Left ventricle myocardium inferior (tissue), 1 donor: ENCODE results near the gene BTNL2. TPM values are rescaled to one million over a fixed set of nuclear protein-coding genes. Genes with fewer than 3 reads are reported as not detected.
A peak's percentile ranks its signal among the peaks of the same experiment; 100 is the strongest.

Source experiments
- DNase-seq: peaks from one replicate; pipeline ENCODE4 v3.0.0-alpha.2; 2020
- H3K27ac ChIP-seq: fragments of 200-600 bp; replicated peaks from 2 replicates; pipeline ENCODE4 v1.8.0; 2021
- H3K27me3 ChIP-seq: fragments of 200-600 bp; 2 replicates; pipeline ENCODE4 v1.8.0; 2021; ENCODE audit warnings: low read depth
- H3K36me3 ChIP-seq: fragments of 200-600 bp; 2 replicates; pipeline ENCODE4 v1.8.0; 2021
- H3K4me1 ChIP-seq: fragments of 200-600 bp; 2 replicates; pipeline ENCODE4 v1.8.0; 2021
- H3K4me3 ChIP-seq: fragments of 200-600 bp; 2 replicates; pipeline ENCODE4 v1.8.0; 2021; ENCODE audit warnings: mild to moderate bottlenecking, moderate library complexity
- H3K9me3 ChIP-seq: fragments of 200-600 bp; replicated peaks from 2 replicates; pipeline ENCODE4 v1.8.0; 2021
- intact Hi-C: fragments of 100-400 bp; cut with micrococcal nuclease; formaldehyde crosslinking; loops from one replicate; pipeline ENCODE4 v1.11.0; 2022
- total RNA-seq: library from RNA; stranded (reverse); fragmentation: NEBNext Ultra II Directional; extraction: Animal tissue kit (Norgen Biotek cat#: 25700); gene quantifications from one replicate; pipeline ENCODE4 v1.2.1, GENCODE V29; 2021
- TF ChIP-seq, protein P1 (sequence below): fragments of 200-600 bp; IDR thresholded peaks from 2 replicates; pipeline ENCODE4 v1.8.0; 2021; ENCODE audit warnings: antibody characterized with exemption, mild to moderate bottlenecking, borderline replicate concordance
- donor health status: DM: no; HTN: yes; CAD: no; lungs with severe emphysema.

BTNL2 gene
- total RNA-seq, 1 donor from 2014 or later, result not detected

DNA sequence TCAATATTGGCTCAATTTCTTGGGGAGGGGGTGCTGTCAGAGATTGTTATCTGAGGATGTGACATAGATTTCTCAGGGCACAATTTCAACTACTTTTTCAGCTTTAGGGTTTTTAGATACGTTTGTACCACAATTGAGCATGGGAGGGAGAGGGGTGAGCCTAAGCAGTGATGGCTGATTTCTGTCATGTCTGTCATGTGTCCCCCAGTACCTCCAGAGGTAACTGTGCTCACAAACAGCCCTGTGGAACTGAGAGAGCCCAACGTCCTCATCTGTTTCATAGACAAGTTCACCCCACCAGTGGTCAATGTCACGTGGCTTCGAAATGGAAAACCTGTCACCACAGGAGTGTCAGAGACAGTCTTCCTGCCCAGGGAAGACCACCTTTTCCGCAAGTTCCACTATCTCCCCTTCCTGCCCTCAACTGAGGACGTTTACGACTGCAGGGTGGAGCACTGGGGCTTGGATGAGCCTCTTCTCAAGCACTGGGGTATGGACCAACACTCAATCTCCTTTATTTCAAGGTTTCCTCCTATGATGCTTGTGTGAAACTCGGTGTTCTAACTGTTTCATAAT, 36.1 kb upstream of the BTNL2 start:
- intact Hi-C loops, result no loop called here
- no peak overlapping the region for H3K27ac ChIP-seq
- H3K4me1 ChIP-seq, result peaks cover 4% of the 10 kb centered on the region
- TF ChIP-seq, protein P1, sequence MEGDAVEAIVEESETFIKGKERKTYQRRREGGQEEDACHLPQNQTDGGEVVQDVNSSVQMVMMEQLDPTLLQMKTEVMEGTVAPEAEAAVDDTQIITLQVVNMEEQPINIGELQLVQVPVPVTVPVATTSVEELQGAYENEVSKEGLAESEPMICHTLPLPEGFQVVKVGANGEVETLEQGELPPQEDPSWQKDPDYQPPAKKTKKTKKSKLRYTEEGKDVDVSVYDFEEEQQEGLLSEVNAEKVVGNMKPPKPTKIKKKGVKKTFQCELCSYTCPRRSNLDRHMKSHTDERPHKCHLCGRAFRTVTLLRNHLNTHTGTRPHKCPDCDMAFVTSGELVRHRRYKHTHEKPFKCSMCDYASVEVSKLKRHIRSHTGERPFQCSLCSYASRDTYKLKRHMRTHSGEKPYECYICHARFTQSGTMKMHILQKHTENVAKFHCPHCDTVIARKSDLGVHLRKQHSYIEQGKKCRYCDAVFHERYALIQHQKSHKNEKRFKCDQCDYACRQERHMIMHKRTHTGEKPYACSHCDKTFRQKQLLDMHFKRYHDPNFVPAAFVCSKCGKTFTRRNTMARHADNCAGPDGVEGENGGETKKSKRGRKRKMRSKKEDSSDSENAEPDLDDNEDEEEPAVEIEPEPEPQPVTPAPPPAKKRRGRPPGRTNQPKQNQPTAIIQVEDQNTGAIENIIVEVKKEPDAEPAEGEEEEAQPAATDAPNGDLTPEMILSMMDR, result no peak
- H3K4me3 ChIP-seq, result no peak overlapping the region
- DNase-seq, result no peak
- H3K9me3 ChIP-seq, result no peaks in the 10 kb centered on the region
- peaks cover 21% of the 10 kb centered on the region for H3K36me3 ChIP-seq
- H3K27me3 ChIP-seq, result no peaks in the 10 kb centered on the region

DNA sequence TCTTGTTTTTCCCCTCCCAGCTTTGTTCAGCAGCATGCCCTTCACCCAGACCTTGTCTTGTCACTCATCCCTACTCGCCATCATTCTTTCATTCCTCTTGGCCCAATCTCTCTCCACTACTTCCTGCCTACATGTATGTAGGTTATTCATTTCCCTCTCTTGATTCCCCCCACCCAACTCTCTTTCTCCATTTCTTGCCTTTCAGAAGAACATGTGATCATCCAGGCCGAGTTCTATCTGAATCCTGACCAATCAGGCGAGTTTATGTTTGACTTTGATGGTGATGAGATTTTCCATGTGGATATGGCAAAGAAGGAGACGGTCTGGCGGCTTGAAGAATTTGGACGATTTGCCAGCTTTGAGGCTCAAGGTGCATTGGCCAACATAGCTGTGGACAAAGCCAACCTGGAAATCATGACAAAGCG, 35.3 kb upstream of the BTNL2 start:
- no peak for DNase-seq
- no peaks in the 10 kb centered on the region for H3K9me3 ChIP-seq
- H3K27me3 ChIP-seq, result no peaks in the 10 kb centered on the region
- peak overlapping the region; percentile 65 for H3K4me3 ChIP-seq
- TF ChIP-seq, protein P1, result no peak
- peaks cover 9% of the 10 kb centered on the region for H3K4me1 ChIP-seq
- intact Hi-C loops, result no loop called here
- H3K27ac ChIP-seq, result no peak overlapping the region
- peaks cover 21% of the 10 kb centered on the region for H3K36me3 ChIP-seq

DNA sequence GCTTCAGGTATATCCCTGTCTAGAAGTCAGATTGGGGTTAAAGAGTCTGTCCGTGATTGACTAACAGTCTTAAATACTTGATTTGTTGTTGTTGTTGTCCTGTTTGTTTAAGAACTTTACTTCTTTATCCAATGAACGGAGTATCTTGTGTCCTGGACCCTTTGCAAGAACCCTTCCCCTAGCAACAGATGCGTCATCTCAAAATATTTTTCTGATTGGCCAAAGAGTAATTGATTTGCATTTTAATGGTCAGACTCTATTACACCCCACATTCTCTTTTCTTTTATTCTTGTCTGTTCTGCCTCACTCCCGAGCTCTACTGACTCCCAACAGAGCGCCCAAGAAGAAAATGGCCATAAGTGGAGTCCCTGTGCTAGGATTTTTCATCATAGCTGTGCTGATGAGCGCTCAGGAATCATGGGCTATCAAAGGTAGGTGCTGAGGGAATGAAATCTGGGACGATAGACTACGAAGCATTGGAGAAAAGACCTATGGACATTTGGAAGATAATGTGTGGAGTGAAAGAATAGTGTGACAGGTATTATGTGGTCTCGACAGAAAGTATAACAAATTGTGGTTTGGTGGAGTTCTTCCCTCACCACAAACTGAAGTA, 32.7 kb upstream of the BTNL2 start, which contains the start of gene HLA-DRA:
HLA-DRA (plus strand) TSS at position 286 of the 613 bp plus-strand sequence; CDS start at position 350, 64 bp downstream.
- no peak for DNase-seq
- H3K4me1 ChIP-seq, result peaks cover 9% of the 10 kb centered on the region
- intact Hi-C loops, result no loop called here
- peak within 1 kb of the TSS; percentile 80 for H3K27ac ChIP-seq
- no peaks in the 10 kb centered on the region for H3K27me3 ChIP-seq
- H3K36me3 ChIP-seq, result peaks cover 21% of the 10 kb centered on the region
- peak within 1 kb of the TSS; percentile 65 for H3K4me3 ChIP-seq
- TF ChIP-seq, protein P1, result no peak
- H3K9me3 ChIP-seq, result no peaks in the 10 kb centered on the region

DNA sequence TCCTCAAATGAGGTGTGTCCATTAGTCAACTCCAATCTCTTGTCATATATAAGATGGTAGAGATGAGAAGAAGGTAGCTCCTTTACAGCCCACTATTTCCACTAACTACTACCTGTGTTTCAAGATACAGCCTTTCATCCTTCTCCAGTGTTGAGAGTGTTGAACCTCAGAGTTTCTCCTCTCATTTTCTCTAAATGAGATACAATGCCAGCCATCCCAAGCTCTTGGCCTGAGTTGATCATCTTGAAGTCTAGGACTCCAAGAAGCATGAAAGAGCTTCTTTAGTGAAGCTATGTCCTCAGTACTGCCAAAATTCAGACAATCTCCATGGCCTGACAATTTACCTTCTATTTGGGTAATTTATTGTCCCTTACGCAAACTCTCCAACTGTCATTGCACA, 32.2 kb upstream of the BTNL2 start:
- H3K36me3 ChIP-seq, result peaks cover 20% of the 10 kb centered on the region
- no peaks in the 10 kb centered on the region for H3K9me3 ChIP-seq
- H3K4me3 ChIP-seq, result no peak overlapping the region
- H3K27me3 ChIP-seq, result no peaks in the 10 kb centered on the region
- no peak for DNase-seq
- intact Hi-C loops, result no loop called here
- H3K4me1 ChIP-seq, result peaks cover 9% of the 10 kb centered on the region
- TF ChIP-seq, protein P1, result no peak
- H3K27ac ChIP-seq, result peak overlapping the region; percentile 80

DNA sequence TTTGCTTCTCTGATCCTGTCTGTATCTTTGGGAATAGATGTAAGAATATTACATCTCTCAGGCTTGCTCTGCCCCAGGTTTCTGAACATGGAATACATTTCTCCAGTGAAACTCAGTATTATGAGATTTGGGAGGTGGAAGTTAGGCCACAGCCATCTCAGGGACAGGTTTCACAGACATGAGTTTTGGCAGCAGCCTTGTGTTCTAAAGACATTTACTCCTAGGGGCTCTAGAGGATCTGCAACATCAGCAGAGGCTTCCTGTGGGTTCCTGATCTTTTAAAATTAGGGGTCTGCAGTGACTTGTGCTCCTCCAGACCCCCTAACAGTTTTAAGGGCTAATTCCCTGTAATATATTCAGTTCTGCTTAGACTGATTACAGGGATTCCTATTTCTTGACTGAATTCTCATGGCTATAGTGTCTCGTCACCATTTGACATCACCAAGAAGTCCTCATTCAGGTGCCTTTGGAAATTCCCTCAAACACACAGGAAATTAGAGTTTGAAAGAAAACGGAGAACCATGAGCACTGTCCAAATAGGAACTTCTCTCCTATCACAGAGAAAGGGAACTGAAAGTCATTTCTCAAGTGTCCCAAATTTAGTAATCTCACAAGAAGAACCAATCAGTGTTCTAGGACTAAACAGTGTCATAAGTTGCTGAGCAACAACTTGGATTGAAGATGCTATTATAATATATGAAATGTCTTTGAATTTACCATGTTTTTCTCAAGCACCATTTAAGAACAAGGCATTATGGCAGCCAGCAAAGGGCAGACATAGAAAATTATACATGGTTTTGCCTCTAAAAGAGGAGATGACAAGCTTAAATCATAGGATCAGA, 30.2 kb upstream of the BTNL2 start:
- TF ChIP-seq, protein P1, result no peak
- no peak for DNase-seq
- no peak overlapping the region for H3K4me3 ChIP-seq
- no peaks in the 10 kb centered on the region for H3K27me3 ChIP-seq
- intact Hi-C loops, result no loop called here
- peaks cover 2% of the 10 kb centered on the region for H3K36me3 ChIP-seq
- peaks cover 9% of the 10 kb centered on the region for H3K4me1 ChIP-seq
- no peaks in the 10 kb centered on the region for H3K9me3 ChIP-seq
- peak overlapping the region; percentile 62 for H3K27ac ChIP-seq
